ENCODE data around the gene RORC. TPM values are rescaled to one million over a fixed set of nuclear protein-coding genes. Genes with fewer than 3 reads are reported as not detected.
"Not testable (repeated sequence)": the region's sequence is repeated elsewhere in the genome, so short reads cannot be mapped to it uniquely, and the experiment has no call there.

The RORC gene
- polyA plus RNA-seq, 2 donors, result 1.5 to 3.4 TPM

DNA sequence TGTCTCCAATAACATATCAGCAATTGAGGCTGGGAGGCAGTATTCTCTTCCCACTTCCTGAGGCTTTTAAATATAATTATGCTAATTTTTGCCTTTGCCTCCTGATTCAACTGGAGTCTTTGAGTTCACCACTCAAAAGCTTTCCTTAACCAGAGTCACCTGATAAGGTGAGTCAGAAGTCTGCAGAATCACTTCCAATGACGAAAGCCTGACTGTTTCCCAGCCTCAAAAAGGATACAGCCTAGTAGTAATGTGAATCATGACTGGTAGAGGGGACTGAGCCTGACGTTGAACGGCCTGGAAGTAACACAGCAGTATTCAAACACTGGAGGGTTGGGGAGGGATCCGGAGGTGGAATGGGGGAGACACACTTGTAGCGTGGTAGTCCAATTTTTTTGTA is 57.9 kb downstream of the RORC start:
- Histone ChIP-seq H3K4me1 (ENCODE audit: control insufficient read depth in 2 of 2, insufficient read depth in 2 of 2, low read length in 1 of 2) (no peaks in the 10 kb centered on the region), H3K27ac (ENCODE audit: low read depth in 2 of 2, low read length in 1 of 2) (no peak overlapping the region), H3K27me3 (ENCODE audit: control insufficient read depth in 1 of 2, insufficient read depth in 2 of 2, low read length in 2 of 2) (no peaks in the 10 kb centered on the region), H3K4me3 (ENCODE audit: low read depth in 1 of 2, low read length in 2 of 2) (no peak overlapping the region), H3K36me3 (ENCODE audit: control insufficient read depth in 2 of 2, insufficient read depth in 2 of 2, low read length in 1 of 2) (peaks cover 0 to 2% of the 10 kb centered on the region in 2 donors), H3K9me3 (ENCODE audit: control insufficient read depth in 2 of 2, insufficient read depth in 1 of 2, low read depth in 1 of 2, low read length in 1 of 2) (no peaks in the 10 kb centered on the region)
- 63 to 73% methylated on average over 5 of the region's 5 CpGs for WGBS, 2 donors

DNA sequence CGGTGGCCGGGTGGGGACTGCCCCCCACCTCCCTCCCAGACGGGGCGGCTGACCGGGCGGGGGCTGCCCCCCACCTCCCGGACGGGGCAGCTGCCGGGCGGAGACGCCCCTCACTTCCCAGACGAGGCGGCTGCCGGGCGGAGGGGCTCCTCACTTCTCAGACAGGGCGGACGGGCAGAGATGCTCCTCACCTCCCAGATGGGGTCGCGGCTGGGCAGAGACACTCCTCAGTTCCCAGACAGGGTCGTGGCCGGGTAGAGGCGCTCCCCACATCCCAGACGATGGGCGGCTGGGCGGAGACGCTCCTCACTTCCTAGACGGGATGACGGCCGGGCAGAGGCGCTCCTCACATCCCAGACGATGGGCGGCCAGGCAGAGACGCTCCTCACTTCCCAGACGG is 62.3 kb downstream of the RORC start:
- WGBS, 2 donors, result 92 to 94% methylated on average over 21 to 34 of the region's 34 CpGs
- not testable (repeated sequence) for H3K9me3 ChIP-seq (ENCODE audit: control insufficient read depth in 2 of 2, insufficient read depth in 1 of 2, low read depth in 1 of 2, low read length in 1 of 2); H3K4me3 ChIP-seq (ENCODE audit: low read depth in 1 of 2, low read length in 2 of 2); H3K27ac ChIP-seq (ENCODE audit: low read depth in 2 of 2, low read length in 1 of 2); H3K27me3 ChIP-seq (ENCODE audit: control insufficient read depth in 1 of 2, insufficient read depth in 2 of 2, low read length in 2 of 2); H3K4me1 ChIP-seq (ENCODE audit: control insufficient read depth in 2 of 2, insufficient read depth in 2 of 2, low read length in 1 of 2); H3K36me3 ChIP-seq (ENCODE audit: control insufficient read depth in 2 of 2, insufficient read depth in 2 of 2, low read length in 1 of 2)

DNA sequence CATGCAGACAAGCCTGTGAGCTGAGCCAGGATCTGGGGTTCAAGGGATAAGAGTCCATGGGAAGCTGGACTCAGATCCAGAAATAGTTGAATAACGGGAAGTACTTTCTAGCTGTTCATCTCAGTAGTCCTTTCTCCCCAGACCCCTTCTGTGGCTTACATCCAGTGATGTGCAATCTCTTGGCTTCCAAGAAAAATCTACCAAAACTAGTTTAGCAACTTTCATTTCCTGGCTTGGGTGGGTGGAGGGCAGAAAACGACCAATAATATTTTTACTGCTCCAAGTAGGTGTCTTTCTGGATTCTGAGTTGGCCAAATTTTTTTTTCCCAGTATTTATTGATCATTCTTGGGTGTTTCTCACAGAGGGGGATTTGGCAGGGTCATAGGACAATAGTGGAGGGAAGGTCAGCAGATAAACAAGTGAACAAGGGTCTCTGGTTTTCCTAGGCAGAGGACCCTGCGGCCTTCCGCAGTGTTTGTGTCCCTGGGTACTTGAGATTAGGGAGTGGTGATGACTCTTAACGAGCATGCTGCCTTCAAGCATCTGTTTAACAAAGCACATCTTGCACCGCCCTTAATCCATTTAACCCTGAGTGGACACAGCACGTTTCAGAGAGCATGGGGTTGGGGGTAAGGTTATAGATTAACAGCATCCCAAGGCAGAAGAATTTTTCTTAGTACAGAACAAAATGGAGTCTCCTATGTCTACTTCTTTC is 63.1 kb downstream of the RORC start:
- H3K27me3 ChIP-seq (ENCODE audit: control insufficient read depth in 1 of 2, insufficient read depth in 2 of 2, low read length in 2 of 2); H3K4me1 ChIP-seq (ENCODE audit: control insufficient read depth in 2 of 2, insufficient read depth in 2 of 2, low read length in 1 of 2); H3K9me3 ChIP-seq (ENCODE audit: control insufficient read depth in 2 of 2, insufficient read depth in 1 of 2, low read depth in 1 of 2, low read length in 1 of 2); H3K36me3 ChIP-seq (ENCODE audit: control insufficient read depth in 2 of 2, insufficient read depth in 2 of 2, low read length in 1 of 2); H3K27ac ChIP-seq (ENCODE audit: low read depth in 2 of 2, low read length in 1 of 2); H3K4me3 ChIP-seq (ENCODE audit: low read depth in 1 of 2, low read length in 2 of 2): not testable (repeated sequence)
- WGBS, 2 donors, result 29 to 36% methylated on average over 2 of the region's 7 CpGs

DNA sequence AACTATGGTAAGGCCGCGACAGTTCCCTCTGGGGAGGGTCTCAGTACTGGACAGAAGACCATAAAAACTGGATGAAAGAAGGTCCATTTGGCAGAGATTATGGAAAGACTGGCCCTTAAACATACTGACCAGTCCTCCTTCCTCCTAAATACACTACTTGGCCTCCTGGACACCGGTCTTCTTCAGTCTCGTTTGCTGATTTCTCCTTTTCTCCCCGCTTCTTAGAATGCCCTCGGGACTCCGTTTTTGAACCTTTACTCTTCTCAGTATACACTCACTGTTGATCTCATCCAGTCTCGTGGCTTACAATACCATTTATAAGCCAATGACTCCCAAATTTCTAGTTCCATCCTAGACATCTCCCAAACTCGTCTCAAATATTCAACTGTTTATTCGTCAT is 67.6 kb downstream of the RORC start:
- Histone ChIP-seq H3K4me1 (ENCODE audit: control insufficient read depth in 2 of 2, insufficient read depth in 2 of 2, low read length in 1 of 2) (peaks cover 0 to 6% of the 10 kb centered on the region in 2 donors), H3K27me3 (ENCODE audit: control insufficient read depth in 1 of 2, insufficient read depth in 2 of 2, low read length in 2 of 2) (no peaks in the 10 kb centered on the region), H3K4me3 (ENCODE audit: low read depth in 1 of 2, low read length in 2 of 2) (peak overlapping the region; percentile 75 to 88), H3K9me3 (ENCODE audit: control insufficient read depth in 2 of 2, insufficient read depth in 1 of 2, low read depth in 1 of 2, low read length in 1 of 2) (no peaks in the 10 kb centered on the region), H3K36me3 (ENCODE audit: control insufficient read depth in 2 of 2, insufficient read depth in 2 of 2, low read length in 1 of 2) (peaks cover 6 to 12% of the 10 kb centered on the region in 2 donors), H3K27ac (ENCODE audit: low read depth in 2 of 2, low read length in 1 of 2) (peak overlapping the region; percentile 67 to 93)
- WGBS, 2 donors, result 49 to 58% methylated on average over 10 of the region's 10 CpGs

DNA sequence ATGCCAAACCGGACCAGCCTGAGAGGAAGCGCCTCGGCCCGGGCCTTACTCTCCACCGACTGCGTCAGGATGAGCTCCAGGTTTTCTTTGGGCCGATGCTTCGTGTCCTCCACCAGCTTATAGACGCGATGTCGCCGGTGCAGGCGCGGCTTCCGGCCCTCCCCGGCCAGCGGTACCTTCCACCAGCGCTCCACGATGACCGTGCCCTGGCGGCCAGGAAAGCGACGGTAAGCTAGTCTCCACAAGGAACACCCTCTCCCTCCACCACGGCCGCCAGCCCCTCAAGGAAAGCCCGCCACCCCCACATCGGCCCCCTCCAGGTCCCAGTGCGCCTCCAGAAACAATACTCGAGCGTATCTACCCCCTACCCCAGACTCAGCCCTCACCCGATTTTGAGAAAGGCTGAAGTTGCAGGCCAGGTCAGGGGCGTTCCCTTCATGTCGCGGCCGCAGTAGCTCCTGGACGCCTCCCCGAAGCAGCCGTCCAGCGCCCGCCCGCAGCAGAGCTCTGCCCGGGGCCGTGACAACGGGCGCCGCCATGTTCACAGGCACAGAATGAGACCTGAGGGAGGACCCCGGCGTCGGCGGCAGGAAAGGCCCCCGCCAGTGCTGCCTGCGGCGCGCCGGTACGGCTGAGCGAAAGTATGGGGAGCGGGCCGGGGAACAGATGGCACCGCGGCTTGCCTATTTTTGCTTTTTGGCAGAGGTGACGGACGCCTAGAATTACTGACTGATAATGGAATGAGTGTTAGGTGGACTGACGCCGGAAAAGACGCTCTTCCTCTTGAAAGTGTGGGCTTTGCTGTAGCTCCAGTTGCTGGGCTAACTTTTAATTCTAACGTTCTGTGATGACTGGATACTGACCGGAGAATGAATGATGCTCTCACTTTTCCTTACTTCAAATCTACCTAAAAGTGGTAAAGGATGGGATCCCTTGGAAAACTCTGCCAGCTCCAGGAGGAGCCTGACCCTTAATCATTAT is 68.4 kb downstream of the RORC start, which contains the start of gene MRPL9:
Gene MRPL9, minus strand, starts transcription at position 556 of the 981 bp plus-strand sequence. Its CDS starts 17 bp downstream, at position 539.
- Histone ChIP-seq H3K4me3 (ENCODE audit: low read depth in 1 of 2, low read length in 2 of 2) (peak within 1 kb of the TSS; percentile 75 to 88), H3K9me3 (ENCODE audit: control insufficient read depth in 2 of 2, insufficient read depth in 1 of 2, low read depth in 1 of 2, low read length in 1 of 2) (no peaks in the 10 kb centered on the region), H3K27me3 (ENCODE audit: control insufficient read depth in 1 of 2, insufficient read depth in 2 of 2, low read length in 2 of 2) (no peaks in the 10 kb centered on the region), H3K4me1 (ENCODE audit: control insufficient read depth in 2 of 2, insufficient read depth in 2 of 2, low read length in 1 of 2) (peaks cover 0 to 6% of the 10 kb centered on the region in 2 donors), H3K27ac (ENCODE audit: low read depth in 2 of 2, low read length in 1 of 2) (peak within 1 kb of the TSS; percentile 88 to 93), H3K36me3 (ENCODE audit: control insufficient read depth in 2 of 2, insufficient read depth in 2 of 2, low read length in 1 of 2) (peaks cover 6 to 13% of the 10 kb centered on the region in 2 donors)
- WGBS, 2 donors, result 1% methylated on average over 68 of the region's 68 CpGs

DNA sequence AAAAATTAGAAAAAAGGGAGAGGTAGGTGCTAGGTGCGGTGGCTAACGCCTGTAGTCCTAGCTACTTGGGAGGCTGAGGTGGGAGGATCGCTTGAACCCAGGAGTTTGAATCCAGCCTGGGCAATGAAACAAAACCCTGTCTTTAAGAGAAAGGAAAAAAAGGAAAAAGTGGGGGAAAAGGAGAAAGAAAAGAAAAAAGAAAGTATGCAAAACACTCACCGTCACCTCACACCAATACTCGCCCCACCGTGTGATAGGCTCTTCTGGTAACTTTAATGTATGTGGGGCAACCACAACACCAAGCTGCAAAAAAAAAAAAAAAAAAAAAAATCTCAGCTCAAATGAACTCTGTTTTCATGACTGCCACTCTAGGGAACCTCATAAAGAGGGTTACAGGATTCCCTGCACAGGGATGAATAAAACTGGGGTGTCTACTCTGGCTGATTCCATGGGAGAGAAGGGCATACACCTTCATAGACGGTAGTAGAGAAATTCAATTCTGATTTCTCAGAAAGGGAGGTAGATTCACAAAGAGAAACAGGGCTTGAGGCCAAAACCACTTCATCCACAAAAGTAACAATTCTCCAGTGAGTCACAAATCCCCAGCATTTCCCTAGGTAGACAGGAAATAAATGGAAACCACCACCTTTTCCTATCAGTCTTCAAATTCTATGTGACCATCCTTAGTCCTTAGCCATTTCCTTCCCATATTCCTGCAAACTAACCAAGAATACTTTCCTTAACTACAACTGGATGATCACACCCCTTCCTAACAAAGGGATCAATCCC is 70.8 kb downstream of the RORC start:
- WGBS, 2 donors, result 83 to 87% methylated on average over 7 of the region's 7 CpGs
- Histone ChIP-seq H3K9me3 (ENCODE audit: control insufficient read depth in 2 of 2, insufficient read depth in 1 of 2, low read depth in 1 of 2, low read length in 1 of 2) (no peaks in the 10 kb centered on the region), H3K4me1 (ENCODE audit: control insufficient read depth in 2 of 2, insufficient read depth in 2 of 2, low read length in 1 of 2) (peaks cover 0 to 2% of the 10 kb centered on the region in 2 donors), H3K27ac (ENCODE audit: low read depth in 2 of 2, low read length in 1 of 2) (no peak overlapping the region), H3K4me3 (ENCODE audit: low read depth in 1 of 2, low read length in 2 of 2) (no peak overlapping the region), H3K36me3 (ENCODE audit: control insufficient read depth in 2 of 2, insufficient read depth in 2 of 2, low read length in 1 of 2) (peaks cover 6 to 15% of the 10 kb centered on the region in 2 donors), H3K27me3 (ENCODE audit: control insufficient read depth in 1 of 2, insufficient read depth in 2 of 2, low read length in 2 of 2) (no peaks in the 10 kb centered on the region)

DNA sequence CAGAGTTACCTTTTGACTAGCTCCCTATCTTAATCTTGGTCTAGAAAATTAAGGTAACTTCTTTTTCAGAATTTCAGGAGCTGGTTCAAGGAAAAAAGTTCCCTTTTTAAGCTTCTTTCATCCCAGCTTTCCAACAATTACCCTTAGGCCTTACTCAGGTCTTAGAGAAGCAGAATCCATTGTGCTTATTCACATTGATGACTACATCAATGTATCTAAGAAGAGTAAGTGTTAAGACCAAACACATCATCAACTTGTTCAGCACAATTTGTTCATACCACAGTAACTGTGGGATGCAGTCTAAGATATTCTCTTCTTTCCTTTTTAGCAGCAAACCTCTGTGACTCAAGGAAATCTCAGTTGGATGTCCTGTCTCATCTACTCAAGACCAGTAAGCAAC is 72.4 kb downstream of the RORC start:
- H3K27me3 ChIP-seq (ENCODE audit: control insufficient read depth in 1 of 2, insufficient read depth in 2 of 2, low read length in 2 of 2), result no peaks in the 10 kb centered on the region
- H3K4me3 ChIP-seq (ENCODE audit: low read depth in 1 of 2, low read length in 2 of 2), result no peak overlapping the region
- H3K36me3 ChIP-seq (ENCODE audit: control insufficient read depth in 2 of 2, insufficient read depth in 2 of 2, low read length in 1 of 2), result peaks cover 6 to 15% of the 10 kb centered on the region in 2 donors
- peaks cover 0 to 2% of the 10 kb centered on the region in 2 donors for H3K4me1 ChIP-seq (ENCODE audit: control insufficient read depth in 2 of 2, insufficient read depth in 2 of 2, low read length in 1 of 2)
- no peak overlapping the region for H3K27ac ChIP-seq (ENCODE audit: low read depth in 2 of 2, low read length in 1 of 2)
- H3K9me3 ChIP-seq (ENCODE audit: control insufficient read depth in 2 of 2, insufficient read depth in 1 of 2, low read depth in 1 of 2, low read length in 1 of 2), result no peaks in the 10 kb centered on the region

DNA sequence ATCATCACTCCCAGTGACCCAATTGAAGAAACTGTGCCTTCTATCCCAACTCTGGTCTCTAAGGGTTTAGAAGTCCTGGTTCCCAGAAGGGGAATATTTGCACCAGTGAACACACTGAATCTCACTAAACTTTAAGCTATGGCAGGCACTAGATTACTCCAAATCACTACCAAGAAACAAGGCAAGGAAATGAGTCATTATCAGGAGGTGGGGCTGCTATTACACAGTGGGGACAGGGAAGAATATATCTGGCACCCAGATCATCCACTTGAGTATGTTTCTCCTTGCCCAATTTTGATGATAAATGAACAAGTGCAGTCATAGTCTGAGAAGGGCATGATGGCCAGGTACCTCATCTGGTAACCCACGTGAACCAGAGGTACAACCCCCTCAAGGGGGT is 75.3 kb downstream of the RORC start:
- Histone ChIP-seq H3K36me3 (ENCODE audit: control insufficient read depth in 2 of 2, insufficient read depth in 2 of 2, low read length in 1 of 2) (peaks cover under 1 to 10% of the 10 kb centered on the region in 2 donors), H3K27ac (ENCODE audit: low read depth in 2 of 2, low read length in 1 of 2) (no peak overlapping the region), H3K27me3 (ENCODE audit: control insufficient read depth in 1 of 2, insufficient read depth in 2 of 2, low read length in 2 of 2) (no peaks in the 10 kb centered on the region), H3K9me3 (ENCODE audit: control insufficient read depth in 2 of 2, insufficient read depth in 1 of 2, low read depth in 1 of 2, low read length in 1 of 2) (no peaks in the 10 kb centered on the region), H3K4me3 (ENCODE audit: low read depth in 1 of 2, low read length in 2 of 2) (no peak overlapping the region), H3K4me1 (ENCODE audit: control insufficient read depth in 2 of 2, insufficient read depth in 2 of 2, low read length in 1 of 2) (no peaks in the 10 kb centered on the region)
- WGBS, 2 donors, result 60 to 67% methylated on average over 1 of the region's 1 CpG
